Body of pancreas (tissue), 4 donors: ENCODE results near the gene SRSF1. TPM values are rescaled to one million over a fixed set of nuclear protein-coding genes. Genes with fewer than 3 reads are reported as not detected.

Experiments used
- ATAC-seq: fragments of 150-250 bp; one replicate; pipeline ENCODE4 v1.9.1; 2016
- DNase-seq, 4 donors: peaks; one replicate each; pipeline ENCODE4 v3.0.0-alpha.2; 2019
- H3K27ac ChIP-seq, 4 donors: fragments of 200-600 bp; sonication (generic); 1 replicate in 3 of 4; 2 replicates in 1 of 4; pipeline versions ENCODE4 v1.5.1 to v1.6.1; 2016 to 2019; ENCODE audit warnings: mild to moderate bottlenecking in 1 of 4, mixed read lengths in 1 of 4, moderate library complexity in 1 of 4
- H3K27me3 ChIP-seq, 2 donors: fragments of 200-600 bp; sonication (generic); one replicate each; pipeline ENCODE4 v1.6.0; 2016; ENCODE audit warnings: mild to moderate bottlenecking in 1 of 2
- H3K36me3 ChIP-seq, 2 donors: fragments of 200-600 bp; sonication (generic); replicated peaks in 1 of 2; 2 replicates each; pipeline ENCODE4 v1.5.1; 2016; ENCODE audit warnings: low read depth in 2 of 2; ENCODE audit not compliant: insufficient read depth in 1 of 2
- H3K4me1 ChIP-seq: fragments of 200-600 bp; sonication (generic); one replicate; pipeline ENCODE4 v1.6.0; 2016
- H3K4me3 ChIP-seq, 2 donors: fragments of 200-600 bp; sonication (generic); 1 replicate in 1 of 2; 2 replicates in 1 of 2; pipeline ENCODE4 v1.5.1; 2016 to 2019
- H3K9me3 ChIP-seq, 3 donors: fragments of 200-600 bp; sonication (generic); 1 replicate in 2 of 3; 2 replicates in 1 of 3; pipeline ENCODE4 v1.5.1; 2016
- POLR2A ChIP-seq, 3 donors: fragments of 450-650 bp; IDR thresholded peaks; one replicate each; pipeline ENCODE4 v1.6.1; 2016; ENCODE audit warnings: antibody characterized with exemption in 3 of 3, mild to moderate bottlenecking in 2 of 3
- WGBS, 2 donors: methylation state at CpG; one replicate each; pipeline ENCODE4 v1.1.5; 2017; 5-methylcytosine and 5-hydroxymethylcytosine counted together
- intact Hi-C: fragments of 100-400 bp; cut with DNase I; formaldehyde crosslinking; loops from one replicate; pipeline ENCODE4 v1.15.1; 2023
- total RNA-seq, 2 donors: library from RNA; depleted of rRNA; stranded (reverse); fragments of >200 nt; gene quantifications; one replicate each; pipeline ENCODE4 v1.1.0, GENCODE V29; 2016
- TF ChIP-seq, protein P1 (sequence below), 7 experiments: fragments of 450-650 bp in 4 of 7; fragments of 200-600 bp in 3 of 7; sonication (generic) in 3 of 7; IDR thresholded peaks; one replicate each; pipeline ENCODE4 v1.5.1; 2016 to 2019; ENCODE audit warnings: antibody characterized with exemption in 7 of 7

SRSF1 gene
- total RNA-seq, 2 donors from 2014 or later = 76.0 to 139 TPM

DNA sequence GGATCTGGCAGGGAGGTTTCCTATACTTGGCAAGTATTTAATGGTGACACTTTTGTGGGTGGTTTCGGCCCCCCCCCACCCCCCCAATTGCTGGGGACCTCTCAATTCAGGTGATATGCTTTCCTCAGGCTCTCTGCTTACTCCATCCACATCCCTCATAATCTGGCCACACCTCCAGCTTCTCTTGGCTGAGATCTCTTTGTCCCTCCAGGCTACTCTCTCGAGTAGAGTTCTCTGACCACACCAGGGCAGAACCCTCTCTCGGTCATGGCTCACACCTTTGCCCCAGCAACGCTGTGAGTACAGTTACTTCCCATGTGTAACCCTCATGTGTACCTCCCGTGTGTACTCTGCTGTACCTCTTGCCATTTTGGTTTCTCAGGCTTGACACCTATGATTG is 34.1 kb upstream of the SRSF1 start:
- DNase-seq (no peak), ATAC-seq (no peak)
- Histone ChIP-seq H3K4me3 (no peak overlapping the region), H3K27ac (no peak overlapping the region), H3K4me1 (peaks cover 6% of the 10 kb centered on the region), H3K36me3 (no peaks in the 10 kb centered on the region), H3K9me3 (no peaks in the 10 kb centered on the region), H3K27me3 (no peaks in the 10 kb centered on the region)
- no peak for TF ChIP-seq POLR2A (IDR thresholded peaks at IDR 0.05)
- TF ChIP-seq, protein P1, sequence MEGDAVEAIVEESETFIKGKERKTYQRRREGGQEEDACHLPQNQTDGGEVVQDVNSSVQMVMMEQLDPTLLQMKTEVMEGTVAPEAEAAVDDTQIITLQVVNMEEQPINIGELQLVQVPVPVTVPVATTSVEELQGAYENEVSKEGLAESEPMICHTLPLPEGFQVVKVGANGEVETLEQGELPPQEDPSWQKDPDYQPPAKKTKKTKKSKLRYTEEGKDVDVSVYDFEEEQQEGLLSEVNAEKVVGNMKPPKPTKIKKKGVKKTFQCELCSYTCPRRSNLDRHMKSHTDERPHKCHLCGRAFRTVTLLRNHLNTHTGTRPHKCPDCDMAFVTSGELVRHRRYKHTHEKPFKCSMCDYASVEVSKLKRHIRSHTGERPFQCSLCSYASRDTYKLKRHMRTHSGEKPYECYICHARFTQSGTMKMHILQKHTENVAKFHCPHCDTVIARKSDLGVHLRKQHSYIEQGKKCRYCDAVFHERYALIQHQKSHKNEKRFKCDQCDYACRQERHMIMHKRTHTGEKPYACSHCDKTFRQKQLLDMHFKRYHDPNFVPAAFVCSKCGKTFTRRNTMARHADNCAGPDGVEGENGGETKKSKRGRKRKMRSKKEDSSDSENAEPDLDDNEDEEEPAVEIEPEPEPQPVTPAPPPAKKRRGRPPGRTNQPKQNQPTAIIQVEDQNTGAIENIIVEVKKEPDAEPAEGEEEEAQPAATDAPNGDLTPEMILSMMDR (IDR thresholded peaks at IDR 0.05) = no peak
- WGBS, 2 donors = 51 to 53% methylated on average over 5 of the region's 5 CpGs
- intact Hi-C loops = no loop called here

DNA sequence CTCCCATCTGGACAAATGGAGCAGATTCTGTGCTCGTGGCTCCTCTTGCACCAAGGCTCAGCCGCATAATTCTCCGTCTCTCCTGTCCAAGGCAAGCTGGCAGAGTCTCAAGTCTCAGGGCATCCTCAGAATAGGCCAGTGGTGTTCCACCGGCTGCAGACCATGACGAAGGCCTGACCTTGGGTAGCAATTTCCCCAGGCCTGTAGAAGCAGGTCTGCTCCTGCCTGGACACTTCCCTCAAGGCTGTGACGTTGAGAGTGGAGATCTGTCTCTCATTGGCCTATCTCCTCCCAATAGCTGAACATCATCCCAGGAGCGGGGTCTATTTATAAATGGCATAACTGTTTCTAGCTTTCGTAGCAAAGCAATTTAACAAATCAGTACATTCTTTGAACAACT is 33.3 kb upstream of the SRSF1 start:
- Histone ChIP-seq H3K36me3 (no peaks in the 10 kb centered on the region), H3K4me3 (no peak overlapping the region), H3K27me3 (no peaks in the 10 kb centered on the region), H3K27ac (no peak overlapping the region), H3K4me1 (peaks cover 6% of the 10 kb centered on the region), H3K9me3 (no peaks in the 10 kb centered on the region)
- 65 to 69% methylated on average over 7 to 8 of the region's 8 CpGs for WGBS, 2 donors
- TF ChIP-seq, protein P1 (IDR thresholded peaks at IDR 0.05) = no peak
- TF ChIP-seq POLR2A (IDR thresholded peaks at IDR 0.05) = no peak
- intact Hi-C loops = no loop called here
- DNase-seq (no peak), ATAC-seq (no peak)

- DNase-seq = no peak
- no peak overlapping the region for H3K4me3 ChIP-seq
- TF ChIP-seq, protein P1 (IDR thresholded peaks at IDR 0.05) = no peak
- TF ChIP-seq POLR2A (IDR thresholded peaks at IDR 0.05) = no peak
- H3K9me3 ChIP-seq = no peaks in the 10 kb centered on the region
- H3K36me3 ChIP-seq = no peaks in the 10 kb centered on the region
- H3K4me1 ChIP-seq = peaks cover 6% of the 10 kb centered on the region
- WGBS, 2 donors = 79 to 83% methylated on average over 3 of the region's 3 CpGs
- no peak overlapping the region for H3K27ac ChIP-seq
- intact Hi-C loops = no loop called here
- ATAC-seq = no peak
- no peaks in the 10 kb centered on the region for H3K27me3 ChIP-seq
These were observed 32.9 kb upstream of the SRSF1 start for GRCh38 chr17:58039975-58040374.

DNA sequence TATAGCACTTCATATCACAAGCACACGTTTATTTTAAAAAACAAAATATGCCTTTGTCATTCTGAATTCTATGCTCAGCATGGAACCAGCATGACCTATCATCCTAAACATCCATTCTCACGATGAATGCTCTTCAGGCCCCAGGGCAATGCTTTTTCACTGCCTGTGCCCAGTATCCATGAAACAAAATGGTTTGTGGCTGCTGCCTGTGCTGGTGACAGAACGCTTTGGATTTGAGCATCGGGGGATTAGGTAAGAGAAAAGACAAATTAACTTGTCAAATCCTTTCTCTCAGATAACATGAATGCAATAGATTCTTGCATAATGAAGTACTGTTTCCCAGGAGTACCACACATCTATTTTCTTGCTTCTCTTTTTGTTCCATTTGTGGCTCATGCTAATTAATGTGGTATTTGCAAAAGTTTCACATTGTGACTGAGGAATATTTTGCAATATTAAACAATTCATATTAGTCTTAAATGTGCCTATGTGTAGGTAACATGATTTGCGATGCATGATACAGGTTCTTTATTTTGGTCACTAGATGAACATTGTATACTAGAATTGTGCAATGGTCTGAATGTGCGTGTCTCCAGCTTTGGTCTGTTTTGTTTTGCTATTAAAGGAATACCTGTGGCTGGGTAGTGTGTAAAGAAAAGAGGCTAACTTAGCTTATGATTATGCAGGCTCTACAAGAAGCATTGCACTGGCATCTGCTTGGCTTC is 25.8 kb upstream of the SRSF1 start:
- Histone ChIP-seq H3K27ac (no peak overlapping the region), H3K9me3 (no peaks in the 10 kb centered on the region), H3K4me3 (no peak overlapping the region), H3K36me3 (no peaks in the 10 kb centered on the region), H3K27me3 (no peaks in the 10 kb centered on the region), H3K4me1 (no peaks in the 10 kb centered on the region)
- ATAC-seq (no peak), DNase-seq (no peak)
- whole genome bisulfite sequencing, 2 donors = 36 to 39% methylated on average over 6 of the region's 6 CpGs
- intact Hi-C loops = no loop called here
- TF ChIP-seq, protein P1 (IDR thresholded peaks at IDR 0.05) = no peak
- TF ChIP-seq POLR2A (IDR thresholded peaks at IDR 0.05) = no peak

GRCh38 chr17:58028578-58028977 is 21.5 kb upstream of the SRSF1 start:
- H3K4me3 ChIP-seq = no peak overlapping the region
- intact Hi-C loops = no loop called here
- DNase-seq = no peak

More at GRCh38 chr17:58028578-58028977, 21.5 kb upstream of the SRSF1 start:
- no peaks in the 10 kb centered on the region for H3K9me3 ChIP-seq
- H3K27ac ChIP-seq = no peak overlapping the region
- ATAC-seq = no peak
- TF ChIP-seq, protein P1 (IDR thresholded peaks at IDR 0.05) = no peak
- no peak for TF ChIP-seq POLR2A (IDR thresholded peaks at IDR 0.05)
- H3K27me3 ChIP-seq = no peaks in the 10 kb centered on the region
- no peaks in the 10 kb centered on the region for H3K36me3 ChIP-seq
- no peaks in the 10 kb centered on the region for H3K4me1 ChIP-seq
